Measurements from ENCODE around the gene HOXC6. TPM values are rescaled to one million over a fixed set of nuclear protein-coding genes. Genes with fewer than 3 reads are reported as not detected.

HOXC6 gene
- total and polyA plus RNA-seq, 9 of the 15 experiments (the other 6 are each of a cell fraction or from before 2014, with no cell fraction given), result 0.06 to 4.0 (median 1.4) TPM

DNA sequence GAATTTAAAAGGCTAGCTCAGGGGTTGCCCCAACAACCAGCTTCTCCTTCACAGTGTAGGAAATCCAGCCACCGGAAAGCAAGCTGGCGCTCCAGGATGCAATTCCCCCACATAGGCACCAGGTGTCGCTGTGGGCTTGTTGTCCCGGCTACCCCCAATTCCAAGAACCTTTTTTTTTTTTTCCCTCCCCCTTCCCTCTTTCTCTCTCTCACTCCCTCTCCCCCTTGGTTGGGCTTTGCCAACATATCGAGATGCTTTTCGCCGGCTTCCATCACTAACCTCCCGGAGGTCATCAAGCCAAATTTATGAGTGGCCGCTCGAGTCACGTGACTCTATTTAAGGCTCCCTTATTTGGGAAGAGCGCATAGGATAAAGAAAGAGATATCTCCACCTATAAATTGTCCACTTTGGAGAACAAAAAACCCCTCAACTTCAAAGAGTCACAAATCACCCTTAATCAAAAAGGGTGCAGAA, 4.4 kb downstream of the HOXC6 start, which contains the start of gene HOXC5 (continued):
- TF ChIP-seq, protein P1, sequence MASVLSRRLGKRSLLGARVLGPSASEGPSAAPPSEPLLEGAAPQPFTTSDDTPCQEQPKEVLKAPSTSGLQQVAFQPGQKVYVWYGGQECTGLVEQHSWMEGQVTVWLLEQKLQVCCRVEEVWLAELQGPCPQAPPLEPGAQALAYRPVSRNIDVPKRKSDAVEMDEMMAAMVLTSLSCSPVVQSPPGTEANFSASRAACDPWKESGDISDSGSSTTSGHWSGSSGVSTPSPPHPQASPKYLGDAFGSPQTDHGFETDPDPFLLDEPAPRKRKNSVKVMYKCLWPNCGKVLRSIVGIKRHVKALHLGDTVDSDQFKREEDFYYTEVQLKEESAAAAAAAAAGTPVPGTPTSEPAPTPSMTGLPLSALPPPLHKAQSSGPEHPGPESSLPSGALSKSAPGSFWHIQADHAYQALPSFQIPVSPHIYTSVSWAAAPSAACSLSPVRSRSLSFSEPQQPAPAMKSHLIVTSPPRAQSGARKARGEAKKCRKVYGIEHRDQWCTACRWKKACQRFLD (CRISPR knock-in tag; IDR thresholded peaks at IDR 0.05), result no peak
- TF ChIP-seq ZNF431 (CRISPR knock-in tag; IDR thresholded peaks at IDR 0.05) (no peak), TAF1 (IDR thresholded peaks at IDR 0.05; ENCODE audit: control insufficient read depth, extremely low read depth, insufficient read depth, low read length, severe bottlenecking) (no peak), ZNF384 (IDR thresholded peaks at IDR 0.05; ENCODE audit: low read depth, low read length) (peak; percentile 99), TARDBP (IDR thresholded peaks at IDR 0.05) (no peak), SUPT5H (IDR thresholded peaks at IDR 0.05) (no peak), NCOR1 (IDR thresholded peaks at IDR 0.05) (no peak), HOXB6 (CRISPR knock-in tag; IDR thresholded peaks at IDR 0.05; ENCODE audit: borderline replicate concordance) (no peak), TCFL5 (CRISPR knock-in tag; conservative IDR thresholded peaks at IDR 0.05) (no peak), RBM34 (IDR thresholded peaks at IDR 0.05; ENCODE audit: borderline replicate concordance, insufficient read depth, low read length) (no peak), TAF9B (IDR thresholded peaks at IDR 0.05; ENCODE audit: partially characterized antibody) (no peak), TSC22D4 (tag; IDR thresholded peaks at IDR 0.05) (no peak), SMAD1 (IDR thresholded peaks at IDR 0.05; ENCODE audit: low read depth, low read length, partially characterized antibody) (no peak)
- TF ChIP-seq, protein P2, sequence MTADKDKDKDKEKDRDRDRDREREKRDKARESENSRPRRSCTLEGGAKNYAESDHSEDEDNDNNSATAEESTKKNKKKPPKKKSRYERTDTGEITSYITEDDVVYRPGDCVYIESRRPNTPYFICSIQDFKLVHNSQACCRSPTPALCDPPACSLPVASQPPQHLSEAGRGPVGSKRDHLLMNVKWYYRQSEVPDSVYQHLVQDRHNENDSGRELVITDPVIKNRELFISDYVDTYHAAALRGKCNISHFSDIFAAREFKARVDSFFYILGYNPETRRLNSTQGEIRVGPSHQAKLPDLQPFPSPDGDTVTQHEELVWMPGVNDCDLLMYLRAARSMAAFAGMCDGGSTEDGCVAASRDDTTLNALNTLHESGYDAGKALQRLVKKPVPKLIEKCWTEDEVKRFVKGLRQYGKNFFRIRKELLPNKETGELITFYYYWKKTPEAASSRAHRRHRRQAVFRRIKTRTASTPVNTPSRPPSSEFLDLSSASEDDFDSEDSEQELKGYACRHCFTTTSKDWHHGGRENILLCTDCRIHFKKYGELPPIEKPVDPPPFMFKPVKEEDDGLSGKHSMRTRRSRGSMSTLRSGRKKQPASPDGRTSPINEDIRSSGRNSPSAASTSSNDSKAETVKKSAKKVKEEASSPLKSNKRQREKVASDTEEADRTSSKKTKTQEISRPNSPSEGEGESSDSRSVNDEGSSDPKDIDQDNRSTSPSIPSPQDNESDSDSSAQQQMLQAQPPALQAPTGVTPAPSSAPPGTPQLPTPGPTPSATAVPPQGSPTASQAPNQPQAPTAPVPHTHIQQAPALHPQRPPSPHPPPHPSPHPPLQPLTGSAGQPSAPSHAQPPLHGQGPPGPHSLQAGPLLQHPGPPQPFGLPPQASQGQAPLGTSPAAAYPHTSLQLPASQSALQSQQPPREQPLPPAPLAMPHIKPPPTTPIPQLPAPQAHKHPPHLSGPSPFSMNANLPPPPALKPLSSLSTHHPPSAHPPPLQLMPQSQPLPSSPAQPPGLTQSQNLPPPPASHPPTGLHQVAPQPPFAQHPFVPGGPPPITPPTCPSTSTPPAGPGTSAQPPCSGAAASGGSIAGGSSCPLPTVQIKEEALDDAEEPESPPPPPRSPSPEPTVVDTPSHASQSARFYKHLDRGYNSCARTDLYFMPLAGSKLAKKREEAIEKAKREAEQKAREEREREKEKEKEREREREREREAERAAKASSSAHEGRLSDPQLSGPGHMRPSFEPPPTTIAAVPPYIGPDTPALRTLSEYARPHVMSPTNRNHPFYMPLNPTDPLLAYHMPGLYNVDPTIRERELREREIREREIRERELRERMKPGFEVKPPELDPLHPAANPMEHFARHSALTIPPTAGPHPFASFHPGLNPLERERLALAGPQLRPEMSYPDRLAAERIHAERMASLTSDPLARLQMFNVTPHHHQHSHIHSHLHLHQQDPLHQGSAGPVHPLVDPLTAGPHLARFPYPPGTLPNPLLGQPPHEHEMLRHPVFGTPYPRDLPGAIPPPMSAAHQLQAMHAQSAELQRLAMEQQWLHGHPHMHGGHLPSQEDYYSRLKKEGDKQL (CRISPR knock-in tag; IDR thresholded peaks at IDR 0.05; ENCODE audit: borderline replicate concordance), result no peak
- TF ChIP-seq, protein P3, sequence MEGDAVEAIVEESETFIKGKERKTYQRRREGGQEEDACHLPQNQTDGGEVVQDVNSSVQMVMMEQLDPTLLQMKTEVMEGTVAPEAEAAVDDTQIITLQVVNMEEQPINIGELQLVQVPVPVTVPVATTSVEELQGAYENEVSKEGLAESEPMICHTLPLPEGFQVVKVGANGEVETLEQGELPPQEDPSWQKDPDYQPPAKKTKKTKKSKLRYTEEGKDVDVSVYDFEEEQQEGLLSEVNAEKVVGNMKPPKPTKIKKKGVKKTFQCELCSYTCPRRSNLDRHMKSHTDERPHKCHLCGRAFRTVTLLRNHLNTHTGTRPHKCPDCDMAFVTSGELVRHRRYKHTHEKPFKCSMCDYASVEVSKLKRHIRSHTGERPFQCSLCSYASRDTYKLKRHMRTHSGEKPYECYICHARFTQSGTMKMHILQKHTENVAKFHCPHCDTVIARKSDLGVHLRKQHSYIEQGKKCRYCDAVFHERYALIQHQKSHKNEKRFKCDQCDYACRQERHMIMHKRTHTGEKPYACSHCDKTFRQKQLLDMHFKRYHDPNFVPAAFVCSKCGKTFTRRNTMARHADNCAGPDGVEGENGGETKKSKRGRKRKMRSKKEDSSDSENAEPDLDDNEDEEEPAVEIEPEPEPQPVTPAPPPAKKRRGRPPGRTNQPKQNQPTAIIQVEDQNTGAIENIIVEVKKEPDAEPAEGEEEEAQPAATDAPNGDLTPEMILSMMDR (IDR thresholded peaks at IDR 0.05 in 2 of 3, conservative IDR thresholded peaks at IDR 0.05 in 1 of 3; ENCODE audit: insufficient read depth in 2 of 3, low read depth in 1 of 3, low read length in 3 of 3), result peak; percentile 95 to 96 (median 95)
- TF ChIP-seq, protein P4, sequence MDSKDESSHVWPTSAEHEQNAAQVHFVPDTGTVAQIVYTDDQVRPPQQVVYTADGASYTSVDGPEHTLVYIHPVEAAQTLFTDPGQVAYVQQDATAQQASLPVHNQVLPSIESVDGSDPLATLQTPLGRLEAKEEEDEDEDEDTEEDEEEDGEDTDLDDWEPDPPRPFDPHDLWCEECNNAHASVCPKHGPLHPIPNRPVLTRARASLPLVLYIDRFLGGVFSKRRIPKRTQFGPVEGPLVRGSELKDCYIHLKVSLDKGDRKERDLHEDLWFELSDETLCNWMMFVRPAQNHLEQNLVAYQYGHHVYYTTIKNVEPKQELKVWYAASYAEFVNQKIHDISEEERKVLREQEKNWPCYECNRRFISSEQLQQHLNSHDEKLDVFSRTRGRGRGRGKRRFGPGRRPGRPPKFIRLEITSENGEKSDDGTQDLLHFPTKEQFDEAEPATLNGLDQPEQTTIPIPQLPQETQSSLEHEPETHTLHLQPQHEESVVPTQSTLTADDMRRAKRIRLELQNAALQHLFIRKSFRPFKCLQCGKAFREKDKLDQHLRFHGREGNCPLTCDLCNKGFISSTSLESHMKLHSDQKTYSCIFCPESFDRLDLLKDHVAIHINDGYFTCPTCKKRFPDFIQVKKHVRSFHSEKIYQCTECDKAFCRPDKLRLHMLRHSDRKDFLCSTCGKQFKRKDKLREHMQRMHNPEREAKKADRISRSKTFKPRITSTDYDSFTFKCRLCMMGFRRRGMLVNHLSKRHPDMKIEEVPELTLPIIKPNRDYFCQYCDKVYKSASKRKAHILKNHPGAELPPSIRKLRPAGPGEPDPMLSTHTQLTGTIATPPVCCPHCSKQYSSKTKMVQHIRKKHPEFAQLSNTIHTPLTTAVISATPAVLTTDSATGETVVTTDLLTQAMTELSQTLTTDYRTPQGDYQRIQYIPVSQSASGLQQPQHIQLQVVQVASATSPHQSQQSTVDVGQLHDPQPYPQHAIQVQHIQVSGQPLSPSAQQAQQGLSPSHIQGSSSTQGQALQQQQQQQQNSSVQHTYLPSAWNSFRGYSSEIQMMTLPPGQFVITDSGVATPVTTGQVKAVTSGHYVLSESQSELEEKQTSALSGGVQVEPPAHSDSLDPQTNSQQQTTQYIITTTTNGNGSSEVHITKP (IDR thresholded peaks at IDR 0.05; ENCODE audit: partially characterized antibody), result no peak
